ENCODE results near the gene SYNCRIP. TPM values are rescaled to one million over a fixed set of nuclear protein-coding genes. Genes with fewer than 3 reads are reported as not detected.

SYNCRIP gene
- 59.3 and 120 TPM in 2 replicates for total RNA-seq (2012; rRNA removed)
- 35.7 and 50.1 TPM in 2 replicates for polyA plus RNA-seq (2012; rRNA removed)
- polyA plus RNA-seq (2012; cell fraction: cytosol; rRNA removed): 5.8 and 7.5 TPM in 2 replicates
- polyA plus RNA-seq (2012; cell fraction: nucleus; rRNA removed; ENCODE audit: low replicate concordance): 4.5 and 21.9 TPM in 2 replicates
- Bru-seq, nascent RNA: percentile 98 among the genes with signal in this experiment
- BruChase-seq, experiment 1, labeled RNA remaining after a 6-hour chase: percentile 97 among the genes with signal in this experiment
- percentile 98 among the genes with signal in this experiment for BruChase-seq, experiment 2, labeled RNA remaining after a 2-hour chase
- long read RNA-seq, full-length matches to known transcripts: 77 of 135 reads
- long read RNA-seq, partial matches to known transcripts: 33 of 135 reads
- long read RNA-seq, other reads (novel, unspliced or antisense): 25 of 135 reads

DNA sequence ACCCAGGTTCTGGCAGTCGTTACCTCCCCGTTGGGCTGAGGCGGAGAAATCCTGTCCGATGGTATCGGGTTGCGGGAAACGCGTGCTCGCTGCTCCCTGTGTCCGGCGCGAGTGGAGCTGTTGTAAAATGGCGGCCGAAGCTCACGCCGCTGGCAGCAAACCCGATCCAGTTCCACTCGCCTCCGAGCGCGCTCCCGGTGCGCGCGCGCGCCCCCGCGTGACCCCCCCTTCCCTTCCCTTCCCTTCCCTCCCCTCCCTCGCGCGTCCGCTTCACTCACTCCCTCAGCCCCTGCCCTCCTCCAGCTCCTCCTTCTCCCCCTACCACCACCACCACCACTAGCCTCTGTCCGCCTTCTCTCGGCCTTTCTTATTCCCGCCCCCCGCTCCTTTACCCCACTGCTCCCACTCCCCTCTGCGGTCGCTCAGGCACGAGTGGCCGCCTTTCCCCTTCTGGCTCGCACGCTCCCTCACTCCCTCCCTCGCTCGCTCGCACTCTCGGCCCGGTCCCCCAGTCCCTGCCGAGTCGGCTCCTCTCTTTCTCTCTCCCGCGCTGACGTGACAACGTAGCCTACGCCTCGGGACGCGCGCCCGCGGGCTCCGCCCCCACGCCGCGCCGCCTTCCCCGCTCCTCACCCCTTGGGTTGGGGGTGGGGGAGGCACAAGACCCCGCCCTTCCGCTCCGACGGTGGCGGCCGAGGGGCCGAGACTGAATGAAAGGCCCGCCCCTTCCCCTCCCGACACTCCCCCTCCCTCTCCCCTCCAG, at the start of gene SYNCRIP:
TSS of gene SYNCRIP (minus strand) at position 113 of the 763 bp plus-strand sequence. CDS start 1,447 bp downstream, outside the sequence.
- H2AK5ac ChIP-seq (ENCODE audit: low read depth, low read length): peak within 1 kb of the TSS; percentile 99
- H3K4ac ChIP-seq (ENCODE audit: low read depth, low read length): peak within 1 kb of the TSS; percentile 100
- peak within 1 kb of the TSS; percentile 81 for H2BK120ac ChIP-seq (ENCODE audit: low read depth, low read length)
- no TSS peak for BruUV-seq (replicated peaks)
- H3K14ac ChIP-seq (replicated peaks; ENCODE audit: low read depth, low read length): peak within 1 kb of the TSS; percentile 100
- H3K27me3 ChIP-seq (ENCODE audit: control insufficient read depth, insufficient read depth, low read length): no peaks in the 10 kb centered on the region
- H2AK9ac ChIP-seq (replicated peaks; ENCODE audit: low read depth, low read length, poor library complexity): peak within 1 kb of the TSS; percentile 100
- H3K9me1 ChIP-seq (ENCODE audit: insufficient read depth, low read length): peaks cover 4% of the 10 kb centered on the region; the same call in 1 of the 2 replicates
- H2BK20ac ChIP-seq (ENCODE audit: low read depth, low read length): no peak within 1 kb of the TSS
- peak within 1 kb of the TSS; percentile 100 for H3K23ac ChIP-seq (ENCODE audit: low read depth, low read length)
- H2AFZ ChIP-seq (replicated peaks; ENCODE audit: low read length, poor library complexity): peak within 1 kb of the TSS; percentile 98
- peak within 1 kb of the TSS; percentile 99 for H2BK5ac ChIP-seq (ENCODE audit: low read depth, low read length, poor library complexity, severe bottlenecking)
- H3K79me1 ChIP-seq (ENCODE audit: low read depth in 1 of 2, low read length in 2 of 2): peaks cover 6 to 13% of the 10 kb centered on the region in 2 experiments; a peak in 3 of 4 replicates
- DNase-seq (peak; percentile 97), ATAC-seq (ENCODE audit: low read depth) (peak; percentile 87)
- H3K27ac ChIP-seq (ENCODE audit: insufficient read depth, low read length): peak within 1 kb of the TSS; percentile 98
- peak within 1 kb of the TSS; percentile 95 for H4K5ac ChIP-seq (ENCODE audit: low read depth, low read length)
- POLR2A ChIA-PET (ENCODE audit: unreplicated experiment): interaction anchor here (0.6 to 1.6 kb wide), 6 partner anchors 30 to 1516 kb away, joined by 3 to 21 read pairs (median 6); no protein-coding TSS in a partner anchor
- H3K18ac ChIP-seq (ENCODE audit: low read depth, low read length): peak within 1 kb of the TSS; percentile 94
- intact Hi-C loops (cut with micrococcal nuclease): loop anchor here (1.0 to 5.0 kb wide), 3 partner anchors 35 to 191 kb away; partner anchors contain the start of gene NT5E
- H3K4me1 ChIP-seq (ENCODE audit: control insufficient read depth, insufficient read depth, low read length): peaks cover 4% of the 10 kb centered on the region; the same call in 1 of the 2 replicates
- H2BK15ac ChIP-seq (ENCODE audit: low read depth, low read length): 0 out of 3 replicates have a peak within 1 kb of the TSS, but pooled peaks have one; percentile 9
- H3K4me2 ChIP-seq (ENCODE audit: low read depth, low read length): peak within 1 kb of the TSS; percentile 90
- WGBS, 2 experiments (ENCODE audit: extremely low coverage in 2 of 2, insufficient read length in 1 of 2): 0% methylated on average over 7 of the region's 76 CpGs; no CpG with 5 or more reads in 1 of the 2 experiments
- H3K36me3 ChIP-seq (ENCODE audit: control insufficient read depth, insufficient read depth, low read length): peaks cover 7% of the 10 kb centered on the region
- H3K9me3 ChIP-seq (ENCODE audit: control insufficient read depth, insufficient read depth, low read length): no peaks in the 10 kb centered on the region
- peak within 1 kb of the TSS; percentile 95 for H3K56ac ChIP-seq (ENCODE audit: extremely low read depth, insufficient read depth, low read length)
- peak within 1 kb of the TSS; percentile 100 for H4K91ac ChIP-seq (ENCODE audit: insufficient read depth, low read depth, low read length)
- dilution Hi-C loops (cut with HindIII; ENCODE audit: low sequenced_read_pairs, unreplicated experiment): no loop called here
- peaks cover 46% of the 10 kb centered on the region for H4K20me1 ChIP-seq (ENCODE audit: insufficient read depth, low read length)
- H4K8ac ChIP-seq (ENCODE audit: low read depth in 2 of 2, low read length in 2 of 2): peak within 1 kb of the TSS; percentile 96 to 97
- CTCF ChIA-PET: interaction anchor here (0.7 kb wide), 1 partner anchor 9 kb away, joined by 3 read pairs; no protein-coding TSS in a partner anchor
- H3K4me3 ChIP-seq (ENCODE audit: insufficient read depth, low read depth, low read length): peak within 1 kb of the TSS; percentile 95
- peak within 1 kb of the TSS; percentile 98 for H3K9ac ChIP-seq (ENCODE audit: low read depth, low read length)
- in situ Hi-C loops (cut with MboI; ENCODE audit: low sequenced_read_pairs): loop anchor here (5.0 kb wide), 1 partner anchor 34 kb away; no protein-coding TSS in a partner anchor
- peak; percentile 66 for TF ChIP-seq BHLHE40 (IDR thresholded peaks at IDR 0.05; ENCODE audit: low read depth, low read length)
- TF ChIP-seq MXI1 (IDR thresholded peaks at IDR 0.05; ENCODE audit: borderline replicate concordance, low read depth, low read length): peak; percentile 65
- TF ChIP-seq NFE2L2 (IDR thresholded peaks at IDR 0.05; ENCODE audit: low read depth, low read length): no peak
- TF ChIP-seq RCOR1 (IDR thresholded peaks at IDR 0.05; ENCODE audit: insufficient replicate concordance, low read length): no peak
- TF ChIP-seq, protein P1, sequence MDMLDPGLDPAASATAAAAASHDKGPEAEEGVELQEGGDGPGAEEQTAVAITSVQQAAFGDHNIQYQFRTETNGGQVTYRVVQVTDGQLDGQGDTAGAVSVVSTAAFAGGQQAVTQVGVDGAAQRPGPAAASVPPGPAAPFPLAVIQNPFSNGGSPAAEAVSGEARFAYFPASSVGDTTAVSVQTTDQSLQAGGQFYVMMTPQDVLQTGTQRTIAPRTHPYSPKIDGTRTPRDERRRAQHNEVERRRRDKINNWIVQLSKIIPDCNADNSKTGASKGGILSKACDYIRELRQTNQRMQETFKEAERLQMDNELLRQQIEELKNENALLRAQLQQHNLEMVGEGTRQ (IDR thresholded peaks at IDR 0.05; ENCODE audit: low read depth, low read length): 0 out of 2 replicates have a peak, but pooled peaks have one; percentile 23
- TF ChIP-seq, protein P2, sequence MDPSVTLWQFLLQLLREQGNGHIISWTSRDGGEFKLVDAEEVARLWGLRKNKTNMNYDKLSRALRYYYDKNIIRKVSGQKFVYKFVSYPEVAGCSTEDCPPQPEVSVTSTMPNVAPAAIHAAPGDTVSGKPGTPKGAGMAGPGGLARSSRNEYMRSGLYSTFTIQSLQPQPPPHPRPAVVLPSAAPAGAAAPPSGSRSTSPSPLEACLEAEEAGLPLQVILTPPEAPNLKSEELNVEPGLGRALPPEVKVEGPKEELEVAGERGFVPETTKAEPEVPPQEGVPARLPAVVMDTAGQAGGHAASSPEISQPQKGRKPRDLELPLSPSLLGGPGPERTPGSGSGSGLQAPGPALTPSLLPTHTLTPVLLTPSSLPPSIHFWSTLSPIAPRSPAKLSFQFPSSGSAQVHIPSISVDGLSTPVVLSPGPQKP (IDR thresholded peaks at IDR 0.05; ENCODE audit: borderline replicate concordance, low read depth, low read length): no peak
- peak; percentile 95 for TF ChIP-seq MAZ (IDR thresholded peaks at IDR 0.05; ENCODE audit: borderline replicate concordance, low read depth, low read length)
- no peak for TF ChIP-seq RAD21 (IDR thresholded peaks at IDR 0.05; ENCODE audit: low read length)
- TF ChIP-seq, protein P3, sequence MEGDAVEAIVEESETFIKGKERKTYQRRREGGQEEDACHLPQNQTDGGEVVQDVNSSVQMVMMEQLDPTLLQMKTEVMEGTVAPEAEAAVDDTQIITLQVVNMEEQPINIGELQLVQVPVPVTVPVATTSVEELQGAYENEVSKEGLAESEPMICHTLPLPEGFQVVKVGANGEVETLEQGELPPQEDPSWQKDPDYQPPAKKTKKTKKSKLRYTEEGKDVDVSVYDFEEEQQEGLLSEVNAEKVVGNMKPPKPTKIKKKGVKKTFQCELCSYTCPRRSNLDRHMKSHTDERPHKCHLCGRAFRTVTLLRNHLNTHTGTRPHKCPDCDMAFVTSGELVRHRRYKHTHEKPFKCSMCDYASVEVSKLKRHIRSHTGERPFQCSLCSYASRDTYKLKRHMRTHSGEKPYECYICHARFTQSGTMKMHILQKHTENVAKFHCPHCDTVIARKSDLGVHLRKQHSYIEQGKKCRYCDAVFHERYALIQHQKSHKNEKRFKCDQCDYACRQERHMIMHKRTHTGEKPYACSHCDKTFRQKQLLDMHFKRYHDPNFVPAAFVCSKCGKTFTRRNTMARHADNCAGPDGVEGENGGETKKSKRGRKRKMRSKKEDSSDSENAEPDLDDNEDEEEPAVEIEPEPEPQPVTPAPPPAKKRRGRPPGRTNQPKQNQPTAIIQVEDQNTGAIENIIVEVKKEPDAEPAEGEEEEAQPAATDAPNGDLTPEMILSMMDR (conservative IDR thresholded peaks at IDR 0.05; ENCODE audit: low read depth, low read length): no peak
- TF ChIP-seq POLR2A (IDR thresholded peaks at IDR 0.05; ENCODE audit: low read depth, low read length): peak; percentile 93
- no peak for TF ChIP-seq FOS (IDR thresholded peaks at IDR 0.05; ENCODE audit: low read depth, low read length)

Data from IMR-90 (cell line).